Body of pancreas (tissue), 4 donors: ENCODE results near the gene CGN.

Experiments
- POLR2A ChIP-seq, 3 donors: fragments of 450-650 bp; IDR thresholded peaks; one replicate each; pipeline ENCODE4 v1.6.1; 2016; ENCODE audit warnings: antibody characterized with exemption in 3 of 3, mild to moderate bottlenecking in 2 of 3
- TF ChIP-seq, protein P1 (sequence below), 7 experiments: fragments of 450-650 bp in 4 of 7; fragments of 200-600 bp in 3 of 7; sonication (generic) in 3 of 7; IDR thresholded peaks; one replicate each; pipeline ENCODE4 v1.5.1; 2016 to 2019; ENCODE audit warnings: antibody characterized with exemption in 7 of 7

DNA sequence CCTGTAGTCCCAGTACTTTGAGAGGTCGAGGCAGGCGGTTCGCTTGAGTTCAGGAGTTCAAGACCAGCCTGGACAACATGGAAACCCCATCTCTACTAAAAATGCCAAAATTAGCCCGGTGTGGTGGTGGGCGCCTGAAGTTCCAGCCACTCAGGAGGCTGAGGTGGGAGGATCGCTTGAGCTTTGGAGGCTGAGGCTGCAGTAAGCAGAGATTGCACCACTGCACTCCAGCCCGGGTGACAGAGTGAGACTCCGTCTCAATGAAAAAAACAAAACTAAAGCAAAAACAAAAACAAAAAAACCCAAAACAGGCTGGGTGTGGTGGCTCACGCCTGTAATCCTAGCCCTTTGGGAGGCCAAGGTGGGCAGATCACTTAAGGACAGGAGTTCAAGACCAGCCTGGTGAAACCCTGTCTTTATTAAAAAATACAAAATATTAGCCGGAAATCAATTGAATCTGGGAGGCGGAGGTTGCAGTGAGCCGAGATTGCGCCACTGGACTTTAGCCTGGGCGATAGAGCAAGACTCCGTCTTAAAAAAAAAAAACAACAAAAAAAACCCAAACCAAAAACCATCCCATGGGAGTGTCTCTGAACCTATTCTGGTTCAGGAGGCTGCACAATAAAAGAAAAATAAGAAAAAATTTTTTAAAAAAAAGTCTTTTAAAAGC is 1.7 kb upstream of the CGN start:
- TF ChIP-seq, protein P1, sequence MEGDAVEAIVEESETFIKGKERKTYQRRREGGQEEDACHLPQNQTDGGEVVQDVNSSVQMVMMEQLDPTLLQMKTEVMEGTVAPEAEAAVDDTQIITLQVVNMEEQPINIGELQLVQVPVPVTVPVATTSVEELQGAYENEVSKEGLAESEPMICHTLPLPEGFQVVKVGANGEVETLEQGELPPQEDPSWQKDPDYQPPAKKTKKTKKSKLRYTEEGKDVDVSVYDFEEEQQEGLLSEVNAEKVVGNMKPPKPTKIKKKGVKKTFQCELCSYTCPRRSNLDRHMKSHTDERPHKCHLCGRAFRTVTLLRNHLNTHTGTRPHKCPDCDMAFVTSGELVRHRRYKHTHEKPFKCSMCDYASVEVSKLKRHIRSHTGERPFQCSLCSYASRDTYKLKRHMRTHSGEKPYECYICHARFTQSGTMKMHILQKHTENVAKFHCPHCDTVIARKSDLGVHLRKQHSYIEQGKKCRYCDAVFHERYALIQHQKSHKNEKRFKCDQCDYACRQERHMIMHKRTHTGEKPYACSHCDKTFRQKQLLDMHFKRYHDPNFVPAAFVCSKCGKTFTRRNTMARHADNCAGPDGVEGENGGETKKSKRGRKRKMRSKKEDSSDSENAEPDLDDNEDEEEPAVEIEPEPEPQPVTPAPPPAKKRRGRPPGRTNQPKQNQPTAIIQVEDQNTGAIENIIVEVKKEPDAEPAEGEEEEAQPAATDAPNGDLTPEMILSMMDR (IDR thresholded peaks at IDR 0.05) = no peak
- TF ChIP-seq POLR2A (IDR thresholded peaks at IDR 0.05) = no peak
